Prostate gland (tissue), 2 donors: ENCODE data around the gene NR1D2.
"Not testable (repeated sequence)": the region's sequence is repeated elsewhere in the genome, so short reads cannot be mapped to it uniquely, and the experiment has no call there.

ENCODE experiments used
- POLR2AphosphoS5 ChIP-seq: sonication (generic); formaldehyde crosslinking; IDR thresholded peaks from one replicate; pipeline ENCODE4 v1.6.1; 2017; ENCODE audit warnings: antibody characterized with exemption
- TF ChIP-seq, protein P1 (sequence below), 4 experiments: fragments of 200-600 bp in 2 of 4; fragments of 450-650 bp in 2 of 4; sonication (generic) in 2 of 4; IDR thresholded peaks; 1 replicate in 3 of 4; 2 replicates in 1 of 4; pipeline ENCODE4 v1.5.1; 2016 to 2019; ENCODE audit warnings: antibody characterized with exemption in 4 of 4, mild to moderate bottlenecking in 2 of 4, moderate library complexity in 2 of 4

- not testable (repeated sequence) for TF ChIP-seq POLR2AphosphoS5
- TF ChIP-seq, protein P1, sequence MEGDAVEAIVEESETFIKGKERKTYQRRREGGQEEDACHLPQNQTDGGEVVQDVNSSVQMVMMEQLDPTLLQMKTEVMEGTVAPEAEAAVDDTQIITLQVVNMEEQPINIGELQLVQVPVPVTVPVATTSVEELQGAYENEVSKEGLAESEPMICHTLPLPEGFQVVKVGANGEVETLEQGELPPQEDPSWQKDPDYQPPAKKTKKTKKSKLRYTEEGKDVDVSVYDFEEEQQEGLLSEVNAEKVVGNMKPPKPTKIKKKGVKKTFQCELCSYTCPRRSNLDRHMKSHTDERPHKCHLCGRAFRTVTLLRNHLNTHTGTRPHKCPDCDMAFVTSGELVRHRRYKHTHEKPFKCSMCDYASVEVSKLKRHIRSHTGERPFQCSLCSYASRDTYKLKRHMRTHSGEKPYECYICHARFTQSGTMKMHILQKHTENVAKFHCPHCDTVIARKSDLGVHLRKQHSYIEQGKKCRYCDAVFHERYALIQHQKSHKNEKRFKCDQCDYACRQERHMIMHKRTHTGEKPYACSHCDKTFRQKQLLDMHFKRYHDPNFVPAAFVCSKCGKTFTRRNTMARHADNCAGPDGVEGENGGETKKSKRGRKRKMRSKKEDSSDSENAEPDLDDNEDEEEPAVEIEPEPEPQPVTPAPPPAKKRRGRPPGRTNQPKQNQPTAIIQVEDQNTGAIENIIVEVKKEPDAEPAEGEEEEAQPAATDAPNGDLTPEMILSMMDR (IDR thresholded peaks at IDR 0.05), result not testable (repeated sequence)
These were observed 65.7 kb downstream of the NR1D2 start for GRCh38 chr3:24010834-24011233.
